NT2/D1 (cell line): ENCODE results near the gene VAV1.

ENCODE experiments used
- YY1 ChIP-seq: IDR thresholded peaks from 2 replicates; pipeline ENCODE4 v1.6.1; 2011; ENCODE audit not compliant: insufficient read length, insufficient read depth
- ZNF274 ChIP-seq: IDR thresholded peaks from 2 replicates; pipeline ENCODE4 v1.6.1; 2011; ENCODE audit warnings: mild to moderate bottlenecking, low read depth, low read length

GRCh38 chr19:6835501-6835900, 63.0 kb downstream of the VAV1 start:
- TF ChIP-seq YY1 (no peak), ZNF274 (no peak)
